Measurements from ENCODE around the gene DNAJC11.
"Not testable (repeated sequence)": the region's sequence is repeated elsewhere in the genome, so short reads cannot be mapped to it uniquely, and the experiment has no call there.

Gene DNAJC11

DNA sequence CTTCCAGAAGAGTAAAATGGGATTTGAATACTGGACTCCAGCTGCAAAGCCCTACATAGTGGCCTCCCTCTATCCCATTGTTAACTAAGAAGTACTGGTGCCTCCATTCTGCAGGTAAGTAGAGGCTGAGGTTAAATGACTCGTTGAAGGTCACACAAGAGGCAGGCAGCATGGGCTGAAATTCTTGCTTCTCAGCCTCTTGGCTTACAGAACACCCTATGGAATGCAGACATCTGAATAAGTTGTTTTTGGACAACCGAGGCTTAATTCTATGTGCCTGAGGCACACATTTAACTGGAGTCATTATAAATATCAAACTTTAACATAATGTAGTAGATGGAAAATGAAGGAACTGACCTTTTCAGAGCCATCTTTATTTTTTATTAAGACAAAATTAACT, 5.7 kb downstream of the DNAJC11 start:
- DNase-seq: no peak

DNA sequence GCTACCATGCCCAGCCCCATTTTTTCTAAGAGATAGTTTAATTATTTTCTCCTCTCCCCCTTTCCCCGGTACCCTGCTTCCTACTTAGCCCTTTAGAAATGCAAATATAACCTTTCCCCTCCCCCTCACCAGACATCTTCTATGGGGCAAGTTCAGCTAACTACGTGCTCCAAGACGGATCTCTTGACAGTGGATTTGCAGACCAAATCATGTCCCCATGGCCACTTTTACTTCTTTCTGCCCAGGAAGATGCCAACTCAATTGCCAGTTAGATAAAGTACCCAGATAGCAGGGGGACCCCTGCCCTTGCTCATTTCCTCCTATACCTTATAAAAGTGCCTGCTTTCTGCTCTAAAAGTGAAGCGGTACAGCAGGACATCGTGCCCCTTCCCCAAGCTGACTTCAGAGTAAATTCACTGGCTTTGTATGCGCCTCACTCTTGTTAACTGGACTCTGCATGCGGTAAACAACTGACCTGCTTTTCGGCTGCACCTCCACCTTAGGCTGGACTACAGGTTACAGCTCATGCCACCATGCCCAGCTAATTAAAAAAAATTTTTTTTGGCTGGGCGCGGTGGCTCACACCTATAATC, 7.4 kb downstream of the DNAJC11 start:
- no peak for DNase-seq

DNA sequence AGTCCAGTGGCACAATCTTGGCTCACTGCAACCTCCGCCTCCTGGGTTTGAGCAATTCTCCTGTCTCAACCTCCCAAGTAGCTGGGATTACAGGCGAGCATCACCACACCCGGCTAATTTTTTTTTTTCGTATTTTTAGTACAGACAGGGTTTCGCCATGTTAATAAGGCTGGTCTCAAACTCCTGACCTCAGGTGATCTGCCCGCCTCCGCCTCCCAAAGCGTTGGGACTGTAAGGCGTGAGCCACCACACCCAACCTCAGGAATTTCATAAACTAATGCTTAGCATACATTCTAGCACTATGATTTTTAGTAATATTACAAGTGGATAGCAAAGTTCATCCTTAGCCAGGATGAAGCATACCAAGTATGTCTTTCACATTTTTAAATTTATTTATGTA, 8.7 kb downstream of the DNAJC11 start:
- DNase-seq: no peak

DNA sequence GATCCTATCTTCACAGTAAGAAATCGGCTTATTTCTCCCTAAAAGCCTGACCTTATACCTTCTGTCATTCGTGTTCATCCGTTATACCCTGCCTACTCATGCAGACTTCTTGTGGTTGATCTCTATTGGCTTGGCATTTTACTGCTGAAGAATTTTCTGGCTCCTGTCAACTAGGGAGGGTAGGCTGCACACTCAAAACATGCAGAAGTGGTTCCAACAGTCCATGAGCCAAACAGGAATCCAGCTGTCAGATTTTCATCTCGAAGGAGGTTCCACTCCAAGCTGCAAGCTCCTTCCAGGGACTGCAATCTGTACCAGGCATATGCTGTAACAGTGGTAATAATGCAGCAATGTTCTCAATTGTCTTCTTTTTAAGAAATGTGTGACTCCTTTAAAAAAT, 10.1 kb downstream of the DNAJC11 start:
- no peak for DNase-seq

- DNase-seq: no peak
These were observed 11.4 kb downstream of the DNAJC11 start for GRCh38 chr1:6690186-6690585.

- DNase-seq: no peak
These were observed 12.9 kb downstream of the DNAJC11 start for GRCh38 chr1:6688757-6689156.

DNA sequence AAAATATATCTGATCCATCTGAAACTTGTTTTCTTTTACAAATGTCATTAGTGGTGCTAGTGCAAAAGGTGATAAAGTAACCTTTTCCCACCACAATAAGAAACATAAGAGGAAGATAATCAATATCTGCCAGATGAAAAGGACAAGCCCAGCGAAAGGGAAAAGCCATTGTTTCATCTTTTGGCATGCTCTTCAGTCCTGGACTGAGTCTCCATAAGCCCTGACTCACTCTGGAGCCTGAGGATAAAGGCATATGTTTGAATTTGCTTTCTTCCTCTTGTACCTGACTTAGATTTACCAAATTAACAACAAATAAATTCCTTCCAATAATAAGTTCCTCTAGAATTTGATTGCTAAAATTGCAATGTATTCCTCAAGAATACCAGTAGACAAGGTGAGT, 13.6 kb downstream of the DNAJC11 start:
- no peak for DNase-seq

- no peak for DNase-seq
These were observed 15.3 kb downstream of the DNAJC11 start for GRCh38 chr1:6686294-6686693.

DNA sequence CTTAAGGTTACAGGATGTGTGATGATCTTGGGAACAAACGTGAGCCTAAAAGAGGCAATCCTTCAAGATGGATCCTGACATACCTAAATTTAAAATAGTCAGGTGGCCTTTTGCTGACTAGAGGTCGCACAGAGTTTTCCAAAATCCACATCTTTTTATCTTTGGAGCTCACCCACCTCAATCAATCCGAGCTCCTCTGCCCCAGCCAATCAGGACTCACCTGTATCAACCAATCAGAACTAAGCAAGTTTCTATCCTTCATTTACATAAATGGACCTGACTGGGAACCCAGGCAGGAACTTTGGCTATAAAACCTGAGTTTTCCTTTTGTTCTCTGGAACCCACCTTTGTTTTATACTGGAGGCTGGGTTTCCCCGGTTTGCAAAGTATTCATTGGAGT, 16.2 kb downstream of the DNAJC11 start:
- DNase-seq: no peak

- DNase-seq: peak; percentile 9
These were observed 18.2 kb downstream of the DNAJC11 start for GRCh38 chr1:6683434-6683833.

DNA sequence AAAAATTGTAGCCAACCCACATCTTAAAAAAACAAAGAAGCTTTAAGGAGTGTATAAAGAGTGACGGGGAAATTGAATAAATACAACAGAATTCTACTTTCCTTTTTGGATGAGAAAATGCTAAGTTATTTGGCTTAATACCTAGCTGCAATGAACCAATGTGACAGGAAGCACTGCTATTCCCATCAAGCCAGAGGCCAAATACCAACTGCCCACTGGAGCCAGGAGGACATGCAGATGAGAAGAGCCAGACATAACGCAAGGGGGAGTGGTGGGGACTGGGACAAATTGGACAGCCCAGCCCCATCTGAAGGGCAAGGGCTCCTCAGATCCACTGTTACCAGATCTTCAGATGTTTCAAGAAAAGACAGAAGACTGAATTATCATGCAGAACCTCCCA, 25.7 kb downstream of the DNAJC11 start:
- DNase-seq: no peak

GRCh38 chr1:6674771-6675170, 26.8 kb downstream of the DNAJC11 start:
- DNase-seq: no peak

DNA sequence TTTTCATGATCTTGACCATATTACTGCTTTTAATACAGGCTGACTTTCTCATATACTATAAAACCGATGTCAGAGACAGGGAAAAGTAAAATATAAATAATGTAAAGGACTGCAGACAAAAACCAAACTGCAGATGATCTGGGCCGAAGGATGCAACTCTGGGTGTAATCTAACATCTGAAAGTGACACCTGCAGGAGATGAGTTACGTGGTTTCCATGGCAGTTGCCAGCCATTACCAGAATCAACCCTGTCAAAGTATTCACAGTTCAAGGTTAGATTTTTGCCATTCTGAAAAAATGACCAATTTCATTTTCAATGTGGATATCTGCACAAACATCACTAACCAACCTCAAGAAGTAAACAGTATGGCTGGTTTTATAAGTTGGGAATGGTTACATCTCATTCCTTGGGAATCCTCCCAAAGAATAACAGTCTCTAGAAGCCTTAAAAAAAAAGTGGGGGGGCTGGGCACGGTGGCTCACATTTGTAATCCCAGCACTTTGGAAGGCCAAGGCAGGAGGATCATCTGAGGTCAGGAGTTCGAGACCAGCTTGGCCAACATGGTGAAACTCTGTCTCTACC, 27.7 kb downstream of the DNAJC11 start:
- no peak for DNase-seq

DNA sequence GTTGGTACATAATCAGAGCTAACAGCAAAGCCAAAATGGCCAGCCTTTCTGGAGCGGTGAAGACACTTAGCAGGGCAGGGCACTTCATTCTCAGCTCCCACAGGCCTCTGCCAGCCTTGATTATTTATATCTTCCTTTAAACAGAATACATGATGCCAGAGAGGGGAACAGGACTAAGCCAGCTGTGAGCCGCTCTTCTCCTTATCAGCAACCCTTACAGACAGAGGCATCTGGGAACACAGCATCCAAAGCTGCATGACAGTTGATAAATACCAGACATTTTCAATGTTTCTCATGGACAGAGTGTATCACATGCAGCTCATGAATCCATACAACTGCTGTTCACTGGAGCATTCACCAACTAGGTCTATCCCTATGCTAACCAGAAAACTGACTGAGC, 29.1 kb downstream of the DNAJC11 start:
- no peak for DNase-seq

GRCh38 chr1:6668503-6668902, 33.1 kb downstream of the DNAJC11 start:
- no peak for DNase-seq

GRCh38 chr1:6667139-6667538, 34.5 kb downstream of the DNAJC11 start:
- no peak for DNase-seq

- DNase-seq: no peak
These were observed 34.9 kb downstream of the DNAJC11 start for GRCh38 chr1:6666696-6667095.

- DNase-seq: not testable (repeated sequence)
These were observed 39.1 kb downstream of the DNAJC11 start for GRCh38 chr1:6662468-6662867.

- DNase-seq: no peak
These were observed 41.1 kb downstream of the DNAJC11 start for GRCh38 chr1:6660415-6661049.

GRCh38 chr1:6658359-6659060, 43.1 kb downstream of the DNAJC11 start:
- no peak for DNase-seq

DNA sequence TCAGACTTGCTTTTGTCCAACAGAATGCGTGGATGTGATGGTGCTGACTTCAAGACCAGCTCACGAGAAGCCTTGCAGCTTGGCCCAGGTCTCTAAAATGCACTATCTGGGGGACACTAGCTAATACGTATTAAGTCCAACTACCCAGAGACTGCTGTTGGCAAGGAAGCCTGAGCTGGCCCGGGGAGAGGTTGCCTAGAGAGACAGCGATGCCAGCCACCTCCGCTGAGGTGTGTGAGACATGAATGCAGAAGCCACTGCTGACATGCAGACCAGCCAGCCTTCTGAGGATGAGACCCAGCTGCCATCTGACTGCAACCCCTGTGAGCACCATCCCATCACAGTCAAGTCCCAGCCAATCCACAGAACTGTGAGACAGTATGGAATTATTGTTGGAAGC, 44.5 kb downstream of the DNAJC11 start:
- no peak for DNase-seq

DNA sequence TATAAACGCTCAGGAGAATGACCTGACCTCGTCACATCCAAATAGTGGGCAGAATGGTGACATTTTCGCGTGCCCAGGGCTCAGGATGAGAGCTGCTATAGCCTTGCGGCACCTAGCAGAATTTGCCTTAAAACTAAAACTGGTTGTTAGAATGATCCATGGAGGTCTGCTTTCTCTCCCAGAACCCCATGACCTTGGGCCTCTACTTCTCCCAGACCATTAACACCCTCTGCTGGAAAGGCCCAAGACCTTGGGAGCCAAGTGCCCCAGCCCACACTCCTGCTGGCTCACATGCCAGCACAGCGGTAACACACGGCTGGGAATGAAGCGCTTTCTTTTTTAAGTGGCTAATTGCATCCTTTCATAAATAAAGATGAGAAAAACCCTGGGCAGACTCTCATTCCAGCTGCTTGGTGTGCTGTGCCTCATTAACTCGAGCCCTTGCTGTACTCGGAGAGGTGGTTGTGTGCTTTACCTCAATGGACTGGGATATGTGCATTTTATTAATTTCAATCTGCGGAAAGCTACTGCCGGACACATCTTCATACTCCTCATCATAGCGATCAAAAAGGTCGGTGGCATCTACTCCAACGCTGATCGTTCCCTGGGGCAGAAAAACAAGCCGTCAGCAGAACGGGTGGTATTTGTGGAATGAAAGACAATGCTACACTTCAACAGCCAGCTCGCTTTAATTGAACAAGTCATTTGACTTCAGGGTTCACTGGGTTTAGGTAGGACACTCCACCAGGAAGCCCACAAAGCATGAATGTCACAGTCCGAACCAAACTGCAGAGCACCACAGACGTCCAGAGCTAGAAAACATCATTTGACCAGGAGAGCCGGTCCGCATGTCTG, 48.0 kb downstream of the DNAJC11 start:
- no peak for DNase-seq

GRCh38 chr1:6652986-6653385, 48.6 kb downstream of the DNAJC11 start:
- no peak for DNase-seq

Data from stimulated activated CD4-positive, alpha-beta T cell treated with anti-CD3 and anti-CD28 coated beads, Interleukin-15, amount 100 ng/mL, for 24 hours (primary cell).